DMS114 treated with DMSO at 0.1 percent for 48 hours (cell line): Measurements from ENCODE around the gene EN1.
A peak's percentile ranks its signal among the peaks of the same experiment; 100 is the strongest.

Source experiments
- DNase-seq: peaks from one replicate; lab custom pipeline; 2025; ENCODE audit not compliant: unreplicated experiment; lab: John Stamatoyannopoulos, UW

The EN1 gene

GRCh38 chr2:118843483-118844132, 3.8 kb downstream of the EN1 start:
- DNase-seq = no peak

- no peak for DNase-seq
Observed at GRCh38 chr2:118842661-118843482, 4.6 kb downstream of the EN1 start.

GRCh38 chr2:118841828-118842461, 5.5 kb downstream of the EN1 start:
- DNase-seq = no peak

- DNase-seq = no peak
Observed at GRCh38 chr2:118841450-118841827, 6.0 kb downstream of the EN1 start.

- DNase-seq = no peak
Observed at GRCh38 chr2:118838741-118839455, 8.6 kb downstream of the EN1 start.

GRCh38 chr2:118837621-118838020, 9.8 kb downstream of the EN1 start:
- no peak for DNase-seq

GRCh38 chr2:118837067-118837466, 10.4 kb downstream of the EN1 start:
- no peak for DNase-seq

- no peak for DNase-seq
Observed at GRCh38 chr2:118836411-118836930, 11.0 kb downstream of the EN1 start.

GRCh38 chr2:118835746-118836410, 11.6 kb downstream of the EN1 start:
- DNase-seq = peak; percentile 4

GRCh38 chr2:118834901-118835745, 12.3 kb downstream of the EN1 start:
- no peak for DNase-seq

- DNase-seq = no peak
Observed at GRCh38 chr2:118834440-118834810, 13.0 kb downstream of the EN1 start.

- no peak for DNase-seq
Observed at GRCh38 chr2:118833716-118834439, 13.6 kb downstream of the EN1 start.

GRCh38 chr2:118832791-118833715, 14.4 kb downstream of the EN1 start:
- DNase-seq = no peak

GRCh38 chr2:118832071-118832790, 15.2 kb downstream of the EN1 start:
- DNase-seq = no peak

- no peak for DNase-seq
Observed at GRCh38 chr2:118830881-118831280, 16.6 kb downstream of the EN1 start.

- DNase-seq = no peak
Observed at GRCh38 chr2:118830118-118830517, 17.3 kb downstream of the EN1 start.

- no peak for DNase-seq
Observed at GRCh38 chr2:118826093-118826492, 21.4 kb downstream of the EN1 start.
